ENCODE data around the gene CSK.

DNA sequence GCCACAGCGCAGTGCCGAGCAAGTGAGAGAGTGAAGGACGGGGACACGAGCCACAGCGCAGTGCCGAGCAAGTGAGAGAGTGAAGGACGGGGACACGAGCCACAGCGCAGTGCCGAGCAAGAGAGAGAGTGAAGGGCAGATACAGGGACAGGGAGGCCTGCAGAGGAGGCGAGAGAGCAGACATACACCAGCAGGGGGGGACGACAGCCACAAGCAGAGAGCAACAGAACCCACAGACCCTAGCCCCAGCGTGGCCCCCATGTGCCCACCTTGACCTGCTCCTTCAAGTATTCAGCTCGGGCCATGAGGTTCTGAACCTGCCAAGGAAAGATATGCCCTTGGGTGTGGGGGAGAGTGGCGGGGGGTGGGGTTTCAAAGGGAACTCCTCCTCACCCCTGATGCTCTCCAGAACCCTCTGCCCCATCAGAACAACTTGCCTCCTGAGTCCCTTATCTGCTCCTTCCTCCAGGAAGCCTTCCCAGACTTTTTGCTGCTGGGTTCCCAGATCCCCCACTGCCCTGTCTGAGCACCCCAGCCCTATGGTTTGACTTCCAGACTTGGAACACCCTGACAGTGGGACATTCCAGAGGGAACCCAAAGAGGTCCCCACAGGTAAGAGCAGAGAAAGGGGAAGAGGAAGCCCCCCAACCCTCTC is 55.7 kb downstream of the CSK start:
- TF ChIP-seq, protein P1, sequence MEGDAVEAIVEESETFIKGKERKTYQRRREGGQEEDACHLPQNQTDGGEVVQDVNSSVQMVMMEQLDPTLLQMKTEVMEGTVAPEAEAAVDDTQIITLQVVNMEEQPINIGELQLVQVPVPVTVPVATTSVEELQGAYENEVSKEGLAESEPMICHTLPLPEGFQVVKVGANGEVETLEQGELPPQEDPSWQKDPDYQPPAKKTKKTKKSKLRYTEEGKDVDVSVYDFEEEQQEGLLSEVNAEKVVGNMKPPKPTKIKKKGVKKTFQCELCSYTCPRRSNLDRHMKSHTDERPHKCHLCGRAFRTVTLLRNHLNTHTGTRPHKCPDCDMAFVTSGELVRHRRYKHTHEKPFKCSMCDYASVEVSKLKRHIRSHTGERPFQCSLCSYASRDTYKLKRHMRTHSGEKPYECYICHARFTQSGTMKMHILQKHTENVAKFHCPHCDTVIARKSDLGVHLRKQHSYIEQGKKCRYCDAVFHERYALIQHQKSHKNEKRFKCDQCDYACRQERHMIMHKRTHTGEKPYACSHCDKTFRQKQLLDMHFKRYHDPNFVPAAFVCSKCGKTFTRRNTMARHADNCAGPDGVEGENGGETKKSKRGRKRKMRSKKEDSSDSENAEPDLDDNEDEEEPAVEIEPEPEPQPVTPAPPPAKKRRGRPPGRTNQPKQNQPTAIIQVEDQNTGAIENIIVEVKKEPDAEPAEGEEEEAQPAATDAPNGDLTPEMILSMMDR (conservative IDR thresholded peaks at IDR 0.05): no peak; the same call in 1 of the 2 replicates
- no peak for TF ChIP-seq ZFX (IDR thresholded peaks at IDR 0.05)
